ENCODE measurements around the gene COG7. TPM values are rescaled to one million over a fixed set of nuclear protein-coding genes. Genes with fewer than 3 reads are reported as not detected.

COG7 gene
- total RNA-seq, 4 donors from 2014 or later, result 10.6 to 13.9 (median 13.3) TPM

GRCh38 chr16:23408242-23408822 lies 44.7 kb downstream of the COG7 start:
- TF ChIP-seq CTCF (IDR thresholded peaks at IDR 0.05; ENCODE audit: low read depth), result no peak

GRCh38 chr16:23407436-23408127 lies 45.4 kb downstream of the COG7 start:
- no peak for TF ChIP-seq CTCF (IDR thresholded peaks at IDR 0.05; ENCODE audit: low read depth)

GRCh38 chr16:23406546-23407240 lies 46.3 kb downstream of the COG7 start:
- no peak for TF ChIP-seq CTCF (IDR thresholded peaks at IDR 0.05; ENCODE audit: low read depth)

GRCh38 chr16:23406024-23406423 lies 47.0 kb downstream of the COG7 start:
- TF ChIP-seq CTCF (IDR thresholded peaks at IDR 0.05; ENCODE audit: low read depth), result no peak

- no peak for TF ChIP-seq CTCF (IDR thresholded peaks at IDR 0.05; ENCODE audit: low read depth)
These were observed 49.4 kb downstream of the COG7 start for GRCh38 chr16:23403547-23403946.

- TF ChIP-seq CTCF (IDR thresholded peaks at IDR 0.05; ENCODE audit: low read depth), result no peak
These were observed 50.9 kb downstream of the COG7 start for GRCh38 chr16:23402100-23402499.

- TF ChIP-seq CTCF (IDR thresholded peaks at IDR 0.05; ENCODE audit: low read depth), result no peak
These were observed 51.9 kb downstream of the COG7 start for GRCh38 chr16:23401139-23401538.

All from subcutaneous adipose tissue (tissue), 4 donors.